ENCODE results near the gene OOSP3.
"Not testable (repeated sequence)": the region's sequence is repeated elsewhere in the genome, so short reads cannot be mapped to it uniquely, and the experiment has no call there.

The OOSP3 gene

GRCh38 chr11:59877784-59878183 is 798 bp upstream of the OOSP3 start:
- DNase-seq = no peak

GRCh38 chr11:59879567-59879966 is 985 bp downstream of the OOSP3 start:
- no peak for DNase-seq

- DNase-seq = no peak
Measured at GRCh38 chr11:59883597-59883996, 5.0 kb downstream of the OOSP3 start.

GRCh38 chr11:59887156-59887555 is 8.6 kb downstream of the OOSP3 start:
- not testable (repeated sequence) for DNase-seq

- no peak for DNase-seq
Measured at GRCh38 chr11:59891781-59892181, 13.2 kb downstream of the OOSP3 start.

- no peak for DNase-seq
Measured at GRCh38 chr11:59894616-59895015, 16.0 kb downstream of the OOSP3 start.

GRCh38 chr11:59898046-59898445 is 19.5 kb downstream of the OOSP3 start:
- DNase-seq = no peak

- DNase-seq = no peak
Measured at GRCh38 chr11:59898650-59899049, 20.1 kb downstream of the OOSP3 start.

GRCh38 chr11:59899532-59899931 is 20.9 kb downstream of the OOSP3 start:
- DNase-seq = no peak

GRCh38 chr11:59900366-59901126 is 22.0 kb downstream of the OOSP3 start:
- no peak for DNase-seq

- no peak for DNase-seq
Measured at GRCh38 chr11:59901306-59901705, 22.7 kb downstream of the OOSP3 start.

- DNase-seq = not testable (repeated sequence)
Measured at GRCh38 chr11:59903569-59903968, 25.0 kb downstream of the OOSP3 start.

GRCh38 chr11:59918480-59918879 is 39.9 kb downstream of the OOSP3 start:
- no peak for DNase-seq

- peak in 1 of 2 donors; percentile 29 for DNase-seq
Measured at GRCh38 chr11:59918987-59919589, 40.5 kb downstream of the OOSP3 start.

- no peak for DNase-seq
Measured at GRCh38 chr11:59923813-59924212, 45.2 kb downstream of the OOSP3 start.

- no peak for DNase-seq
Measured at GRCh38 chr11:59931688-59932087, 53.1 kb downstream of the OOSP3 start.

GRCh38 chr11:59938132-59938531 is 59.5 kb downstream of the OOSP3 start, which contains the start of gene OOSP1:
Gene OOSP1, plus strand, starts transcription at chr11:59938432. Its CDS starts 23 bp downstream, at chr11:59938455.
- no peak for DNase-seq

- DNase-seq = no peak
Measured at GRCh38 chr11:59938718-59939117, 60.1 kb downstream of the OOSP3 start.

- DNase-seq = no peak
Measured at GRCh38 chr11:59939482-59939881, 60.9 kb downstream of the OOSP3 start.

- DNase-seq = no peak
Measured at GRCh38 chr11:59941091-59941490, 62.5 kb downstream of the OOSP3 start.

- DNase-seq = no peak
Measured at GRCh38 chr11:59943997-59944714, 65.6 kb downstream of the OOSP3 start.

GRCh38 chr11:59944720-59945119 is 66.1 kb downstream of the OOSP3 start:
- DNase-seq = no peak
